ENCODE measurements around the gene PARP3.

PARP3 gene

DNA sequence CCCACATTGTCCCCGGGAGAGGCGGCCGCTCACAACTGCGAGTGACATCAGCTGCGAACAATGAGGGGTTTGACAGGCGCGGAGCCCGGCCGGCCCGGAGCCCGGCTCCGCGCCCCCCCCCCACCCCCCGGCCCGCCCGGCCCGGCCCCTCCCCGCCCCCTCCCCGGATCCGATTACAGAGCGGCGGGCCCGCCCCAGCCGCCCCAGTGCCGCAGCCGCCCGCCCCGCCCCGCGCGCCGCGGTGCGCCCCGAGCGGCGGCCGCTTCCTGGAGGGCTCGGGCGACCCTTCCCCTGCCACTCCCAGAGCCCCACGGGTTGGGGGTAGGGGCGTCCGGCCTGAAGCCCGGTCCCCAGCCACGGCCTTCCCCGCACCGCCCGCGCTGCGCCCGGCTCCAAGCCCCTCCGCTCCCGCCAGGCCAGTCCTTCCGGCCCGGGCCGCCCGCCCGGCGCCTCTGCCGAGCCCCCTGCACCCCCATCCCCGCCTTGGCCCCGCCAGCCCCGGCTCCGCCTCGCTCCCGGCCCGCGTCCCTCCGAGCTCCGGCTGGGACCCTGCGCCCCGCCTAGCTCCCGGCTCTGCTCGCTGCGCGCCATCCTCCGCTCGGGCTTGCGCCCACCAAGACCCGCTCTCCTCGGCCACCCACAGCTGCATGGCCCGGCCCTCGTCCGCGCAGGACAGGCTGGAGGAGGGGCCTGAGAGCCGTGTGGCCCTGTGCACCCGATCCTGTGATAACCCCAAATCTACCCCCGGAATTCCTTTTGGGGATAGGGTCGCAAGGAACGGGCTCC lies 25.4 kb downstream of the PARP3 start, which contains the start of gene PCBP4:
Gene PCBP4, minus strand, starts transcription at position 71 of the 786 bp plus-strand sequence. CDS start 6,214 bp downstream, outside the sequence.
- DNase-seq, result no peak

DNA sequence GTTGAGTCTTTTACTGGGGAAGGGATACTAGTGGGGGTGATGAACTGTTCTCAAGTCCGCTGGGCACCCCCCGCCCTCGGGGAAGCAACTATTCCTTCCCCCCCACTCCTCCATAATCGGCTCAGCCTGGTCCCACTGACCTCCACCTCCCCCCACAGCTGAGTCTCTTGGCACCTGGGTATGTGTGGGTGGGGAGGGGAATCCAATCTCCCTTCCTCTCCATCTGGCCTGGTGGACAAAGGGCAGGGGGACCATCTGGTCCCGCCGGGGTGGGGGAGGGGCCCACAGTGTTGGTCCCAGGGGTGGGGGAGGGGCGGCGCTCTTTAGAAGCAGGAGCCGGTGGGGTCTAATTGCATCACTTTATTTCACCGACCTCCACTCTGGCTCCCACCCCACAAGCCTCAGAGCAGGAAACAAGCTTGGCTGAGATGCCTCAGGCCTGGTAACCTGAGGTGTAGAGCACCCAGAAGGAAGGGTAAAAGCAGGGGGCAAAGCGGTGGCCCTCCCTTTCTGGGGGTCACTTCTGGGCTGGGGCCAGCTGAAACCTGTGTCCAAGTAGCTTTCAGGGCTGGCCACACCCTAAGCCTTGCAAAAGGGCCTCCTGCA lies 26.1 kb downstream of the PARP3 start:
- no peak for DNase-seq

DNA sequence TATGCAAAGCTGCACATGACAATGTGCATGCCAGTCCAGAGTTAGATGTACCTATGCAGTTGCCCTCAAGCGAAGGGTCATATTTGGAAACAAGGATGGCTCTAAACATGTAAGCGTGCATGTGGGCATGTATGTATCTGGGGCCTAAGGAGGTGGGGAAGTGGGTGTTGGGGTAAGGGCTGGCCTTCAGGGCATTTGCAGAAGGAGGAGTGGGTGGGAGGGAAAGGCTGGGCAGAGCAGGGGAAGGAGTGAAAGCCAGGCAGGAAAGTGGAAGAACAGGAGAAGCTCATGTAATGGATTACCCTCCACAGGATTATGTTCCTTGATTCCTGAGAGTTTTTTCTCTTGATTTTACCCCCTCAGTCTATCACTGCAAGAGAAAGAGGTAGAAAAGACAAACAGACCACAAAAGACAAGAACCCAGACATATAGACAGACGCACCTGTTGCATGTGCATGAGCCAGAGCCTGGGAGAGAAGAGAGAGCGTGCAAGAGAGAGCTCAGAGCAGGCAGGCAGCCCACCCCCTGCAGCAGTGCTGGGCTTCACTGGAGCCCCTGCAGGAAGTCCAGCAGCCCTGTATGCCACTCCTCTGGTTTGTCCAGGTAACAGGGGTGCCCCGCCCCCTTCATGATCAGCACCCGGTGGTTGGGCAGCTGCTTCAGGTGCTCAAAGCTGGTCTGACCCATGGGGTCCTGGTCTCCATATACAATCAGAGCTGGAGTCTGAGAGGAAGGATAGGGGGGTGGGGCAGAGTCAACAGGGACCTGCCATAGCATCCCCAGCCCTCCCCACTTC lies 26.9 kb downstream of the PARP3 start:
- DNase-seq, result no peak

DNA sequence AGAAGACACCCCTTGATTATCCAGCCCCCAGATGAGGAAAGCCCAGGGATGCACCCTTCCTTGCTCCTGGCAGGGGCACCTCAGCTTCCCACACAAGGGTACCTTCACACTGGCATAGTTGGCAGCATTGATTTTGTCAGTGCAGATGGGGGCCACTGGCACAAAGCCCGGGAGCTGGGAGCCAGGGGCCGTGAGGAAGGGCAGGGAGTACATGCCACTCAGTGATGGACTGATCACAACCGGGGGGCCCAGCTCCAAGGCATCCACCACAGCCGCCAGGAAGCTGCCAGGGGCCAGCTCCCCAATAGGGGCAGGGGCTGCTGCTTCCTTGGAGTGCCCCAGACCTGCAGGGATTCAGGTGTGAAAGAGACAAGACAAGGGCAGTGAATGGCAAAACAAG lies 27.7 kb downstream of the PARP3 start:
- no peak for DNase-seq

DNA sequence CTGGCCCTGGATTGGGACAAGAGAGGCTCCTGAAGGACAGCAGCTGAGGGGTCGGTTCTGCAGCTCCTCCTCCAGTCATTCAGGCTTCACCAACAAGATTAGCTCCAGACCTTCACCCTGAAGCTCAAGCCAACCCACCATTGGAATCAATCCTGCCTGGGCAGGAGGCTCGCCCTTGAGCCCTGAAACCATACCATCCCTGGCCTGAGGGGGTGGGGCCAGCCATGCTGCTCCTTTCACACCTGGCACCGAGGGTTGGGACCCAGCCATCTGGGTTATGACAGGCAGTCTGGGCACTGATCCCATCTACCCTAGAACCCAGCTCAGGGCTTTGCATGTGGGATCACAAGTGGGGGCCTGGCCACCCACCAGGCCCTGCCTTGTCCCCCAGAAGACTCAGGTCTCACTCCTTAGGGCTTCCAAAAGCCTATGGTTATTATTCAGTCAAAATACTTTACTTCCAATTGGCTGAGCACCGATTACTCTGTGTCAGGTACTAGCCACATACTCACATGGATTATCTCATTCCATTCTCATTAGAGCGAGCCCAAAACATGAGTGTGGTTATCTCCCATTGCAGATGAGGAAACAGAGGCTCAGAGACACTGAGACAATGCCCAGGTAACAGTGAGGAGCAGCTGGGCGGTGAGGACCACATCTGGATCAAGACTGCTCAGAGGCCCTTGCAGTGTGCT lies 28.6 kb downstream of the PARP3 start:
- DNase-seq, result no peak

DNA sequence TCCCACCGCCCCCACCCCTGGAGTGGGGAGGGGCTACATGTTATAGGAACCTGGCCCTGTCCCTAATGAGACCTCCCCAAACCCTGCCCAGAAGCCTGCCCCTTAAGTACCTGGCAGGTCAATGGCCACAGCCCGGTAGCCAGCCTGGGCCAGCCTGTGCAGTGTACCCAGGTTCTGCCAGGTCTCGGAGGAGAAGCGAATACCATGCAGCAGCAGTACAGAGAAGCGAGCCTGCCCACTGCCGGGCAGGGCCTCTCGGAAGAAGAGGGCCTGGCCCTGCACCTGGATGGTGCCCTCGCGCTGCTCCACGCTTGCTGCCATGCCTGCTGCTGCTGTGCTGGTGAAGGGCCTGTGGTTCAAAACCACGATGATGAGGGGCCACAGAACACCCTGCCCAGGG lies 29.2 kb downstream of the PARP3 start:
- DNase-seq, result no peak

DNA sequence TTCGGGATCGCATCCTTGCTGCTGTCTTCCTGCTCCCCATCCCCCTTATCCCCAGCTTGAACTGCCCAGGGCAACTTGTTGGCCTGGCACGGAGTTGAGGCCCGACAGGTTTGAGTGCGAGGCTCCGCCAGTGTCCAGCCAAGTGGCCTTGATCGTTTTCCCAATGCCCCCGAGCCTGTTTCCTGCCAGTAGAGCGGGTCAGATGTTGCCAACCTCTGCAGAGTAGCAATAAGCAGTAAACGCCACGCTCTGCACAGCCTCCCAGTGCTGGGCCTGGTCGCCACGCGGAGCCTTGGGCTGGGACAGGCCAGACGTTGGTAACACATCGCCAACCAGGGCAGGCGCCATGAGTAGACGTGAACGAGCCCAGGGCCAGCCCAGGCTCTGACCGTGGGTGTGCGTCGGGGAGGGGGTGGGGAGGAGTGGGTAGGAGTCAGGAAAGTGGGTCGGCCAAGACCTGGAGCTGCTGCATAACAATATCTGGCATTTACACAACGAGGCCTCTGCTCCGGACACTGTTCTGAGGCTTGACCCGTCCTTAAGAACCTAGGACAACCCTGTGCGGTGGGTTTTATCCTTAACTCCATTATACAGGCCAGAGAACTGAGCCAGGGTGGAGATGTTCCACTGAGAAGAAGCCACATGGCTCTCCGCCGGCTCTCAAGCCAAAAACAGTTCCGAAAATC lies 32.3 kb downstream of the PARP3 start:
- DNase-seq, result peak; percentile 32

DNA sequence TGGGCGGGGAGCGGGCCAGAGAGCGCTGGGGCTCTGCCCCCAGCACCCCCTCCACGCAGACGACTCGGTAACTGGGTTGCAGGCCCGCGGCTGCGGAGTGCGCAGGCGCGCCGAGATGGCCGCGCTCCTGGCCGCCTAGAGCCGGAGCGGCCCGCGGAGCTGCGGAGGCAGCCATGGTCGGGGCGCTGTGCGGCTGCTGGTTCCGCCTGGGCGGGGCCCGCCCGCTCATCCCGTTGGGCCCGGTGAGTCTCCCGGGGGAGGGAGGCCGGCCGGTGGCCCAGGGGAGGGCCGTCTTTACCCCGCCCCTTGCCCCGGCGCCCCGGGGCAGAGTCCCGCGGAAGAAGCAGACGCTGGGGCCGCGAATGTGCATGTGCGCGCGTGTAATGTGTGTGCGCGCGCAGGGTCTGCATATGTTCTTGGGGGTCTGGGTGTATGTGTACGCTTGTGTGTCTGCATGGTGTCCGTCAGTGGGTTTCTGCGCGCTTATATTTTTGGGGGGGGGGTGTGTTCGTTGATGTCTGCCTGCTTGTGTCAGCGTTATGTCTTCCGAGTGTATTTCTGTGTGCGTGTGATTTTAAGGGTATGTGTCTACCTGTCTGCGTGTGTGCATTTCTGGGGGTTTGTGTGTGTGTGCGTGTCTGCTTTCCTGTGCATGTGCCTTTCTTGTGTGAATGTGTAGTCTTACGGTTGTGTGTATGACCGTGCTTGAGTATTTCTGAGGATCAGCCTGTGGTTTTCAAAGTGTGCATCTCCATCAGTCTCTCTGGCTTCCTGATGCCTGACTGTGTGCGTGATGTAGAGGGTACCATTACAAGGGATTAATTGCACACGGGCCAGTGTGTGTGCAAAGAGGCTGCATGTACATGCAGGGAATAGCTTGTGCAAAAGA lies 33.0 kb downstream of the PARP3 start, which contains the start of gene ABHD14A:
Gene ABHD14A, plus strand, starts transcription at position 102 of the 889 bp plus-strand sequence. Its CDS starts 72 bp downstream, at position 174.
- DNase-seq, result peak; percentile 69

DNA sequence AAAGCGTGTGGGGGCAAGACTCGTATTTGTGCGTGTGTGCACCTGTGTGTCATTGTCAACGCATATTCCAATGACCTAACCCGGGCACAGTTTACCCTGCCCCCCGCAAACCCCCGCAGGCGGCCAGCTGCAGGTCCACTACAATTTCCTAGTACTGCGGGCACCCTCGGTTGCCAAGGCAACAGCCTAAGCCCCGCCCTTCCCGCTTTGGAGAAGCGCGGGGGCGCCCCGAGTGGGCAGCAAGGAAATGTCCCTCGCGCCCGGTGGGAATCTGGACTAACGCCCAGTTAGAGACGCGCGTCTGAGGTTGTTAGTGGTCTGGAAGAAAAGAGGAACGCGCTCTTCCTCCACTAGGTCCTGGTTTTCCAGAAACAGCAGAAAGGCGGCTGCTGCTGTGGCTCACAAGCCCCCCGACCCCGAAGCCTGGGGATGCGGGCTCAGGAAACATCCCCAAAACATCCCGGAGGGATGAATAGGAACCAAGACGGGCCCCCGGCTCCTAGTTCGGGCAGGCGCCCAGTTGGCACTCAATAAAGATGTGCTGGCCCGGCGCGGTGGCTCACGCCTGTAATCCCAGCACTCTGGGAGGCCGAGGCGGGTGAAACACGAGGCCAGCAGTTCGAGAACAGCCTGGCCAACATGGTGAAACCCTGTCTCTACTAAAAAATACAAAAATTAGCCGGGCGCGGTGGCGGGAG lies 33.8 kb downstream of the PARP3 start:
- no peak for DNase-seq

DNA sequence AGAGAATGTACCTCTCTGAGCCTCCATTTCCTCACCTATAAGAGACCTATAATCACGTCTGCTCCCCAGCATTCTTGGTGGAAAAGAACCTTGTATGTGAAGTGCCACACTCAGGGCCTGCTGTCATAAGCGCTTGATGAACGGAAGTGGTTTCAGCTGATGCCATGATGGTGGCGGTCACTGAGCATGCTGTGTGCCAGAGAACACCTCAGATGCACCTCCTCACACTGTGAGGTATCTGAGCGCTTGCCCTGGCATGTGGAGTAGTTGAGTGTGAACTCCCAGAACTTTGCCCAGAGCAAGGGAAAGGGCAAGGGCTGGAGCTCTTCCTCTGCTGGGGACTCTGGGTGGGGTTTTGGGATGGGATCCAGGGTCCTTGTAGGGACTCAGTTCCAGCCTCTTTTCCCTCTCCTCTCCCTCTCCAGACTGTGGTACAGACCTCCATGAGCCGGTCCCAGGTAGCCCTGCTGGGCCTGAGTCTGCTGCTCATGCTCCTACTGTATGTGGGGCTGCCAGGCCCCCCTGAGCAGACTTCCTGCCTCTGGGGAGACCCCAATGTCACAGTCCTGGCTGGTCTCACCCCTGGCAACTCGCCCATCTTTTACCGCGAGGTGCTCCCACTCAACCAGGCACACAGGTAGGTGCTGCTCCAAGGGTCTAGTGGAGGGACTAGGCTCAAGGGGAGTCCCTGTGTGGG lies 35.4 kb downstream of the PARP3 start:
- DNase-seq, result no peak

DNA sequence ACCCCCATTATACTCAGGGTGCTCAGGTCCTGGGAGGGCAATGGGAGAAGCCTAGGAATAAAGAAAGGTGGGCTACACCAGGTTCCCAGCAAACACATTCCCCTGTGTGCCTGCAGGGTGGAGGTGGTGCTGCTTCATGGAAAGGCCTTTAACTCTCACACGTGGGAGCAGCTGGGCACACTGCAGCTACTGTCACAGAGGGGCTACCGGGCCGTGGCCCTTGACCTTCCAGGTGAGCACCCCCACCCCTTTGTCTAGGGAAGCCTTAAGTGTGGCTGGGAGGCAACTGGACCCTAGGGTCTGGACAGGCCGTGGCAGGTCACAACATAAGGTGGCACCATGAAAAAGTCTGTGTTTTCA lies 36.0 kb downstream of the PARP3 start:
- DNase-seq, result no peak

DNA sequence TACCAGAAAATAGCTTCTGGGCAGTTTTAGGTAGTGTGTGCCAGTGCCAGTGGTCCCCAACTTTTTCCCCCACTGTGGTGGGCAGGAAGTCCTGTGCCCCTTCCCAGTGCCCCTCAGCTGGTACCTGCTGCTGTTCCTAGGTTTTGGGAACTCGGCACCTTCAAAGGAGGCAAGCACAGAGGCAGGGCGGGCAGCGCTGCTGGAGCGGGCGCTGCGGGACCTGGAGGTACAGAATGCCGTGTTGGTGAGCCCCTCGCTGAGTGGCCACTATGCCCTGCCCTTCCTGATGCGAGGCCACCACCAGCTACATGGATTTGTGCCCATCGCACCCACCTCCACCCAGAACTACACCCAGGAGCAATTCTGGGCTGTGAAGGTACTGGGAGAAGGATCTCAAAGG lies 38.1 kb downstream of the PARP3 start:
- no peak for DNase-seq

DNA sequence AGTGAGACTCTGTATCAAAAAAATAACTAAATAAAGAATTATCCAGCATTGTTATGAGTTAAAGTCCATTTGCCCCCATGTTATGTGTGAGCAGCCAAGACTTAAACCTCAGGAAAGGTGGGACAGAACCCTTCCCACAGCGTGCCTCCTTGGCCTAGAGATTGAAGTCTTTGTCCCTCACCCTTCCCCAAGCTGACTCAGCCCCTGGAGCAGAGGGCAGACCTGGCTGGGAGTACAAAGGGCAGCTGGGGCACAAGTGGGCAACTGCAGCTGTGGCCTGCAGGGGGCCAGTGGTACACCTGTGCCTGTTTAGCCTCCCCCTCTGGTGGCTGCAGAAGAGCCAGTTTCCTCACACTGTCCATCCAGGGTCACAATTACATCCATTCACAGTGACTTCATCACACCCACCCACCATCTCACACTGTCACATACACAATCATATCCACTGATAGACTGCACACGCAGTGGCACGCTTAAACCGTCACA lies 40.2 kb downstream of the PARP3 start:
- DNase-seq, result peak; percentile 46

DNA sequence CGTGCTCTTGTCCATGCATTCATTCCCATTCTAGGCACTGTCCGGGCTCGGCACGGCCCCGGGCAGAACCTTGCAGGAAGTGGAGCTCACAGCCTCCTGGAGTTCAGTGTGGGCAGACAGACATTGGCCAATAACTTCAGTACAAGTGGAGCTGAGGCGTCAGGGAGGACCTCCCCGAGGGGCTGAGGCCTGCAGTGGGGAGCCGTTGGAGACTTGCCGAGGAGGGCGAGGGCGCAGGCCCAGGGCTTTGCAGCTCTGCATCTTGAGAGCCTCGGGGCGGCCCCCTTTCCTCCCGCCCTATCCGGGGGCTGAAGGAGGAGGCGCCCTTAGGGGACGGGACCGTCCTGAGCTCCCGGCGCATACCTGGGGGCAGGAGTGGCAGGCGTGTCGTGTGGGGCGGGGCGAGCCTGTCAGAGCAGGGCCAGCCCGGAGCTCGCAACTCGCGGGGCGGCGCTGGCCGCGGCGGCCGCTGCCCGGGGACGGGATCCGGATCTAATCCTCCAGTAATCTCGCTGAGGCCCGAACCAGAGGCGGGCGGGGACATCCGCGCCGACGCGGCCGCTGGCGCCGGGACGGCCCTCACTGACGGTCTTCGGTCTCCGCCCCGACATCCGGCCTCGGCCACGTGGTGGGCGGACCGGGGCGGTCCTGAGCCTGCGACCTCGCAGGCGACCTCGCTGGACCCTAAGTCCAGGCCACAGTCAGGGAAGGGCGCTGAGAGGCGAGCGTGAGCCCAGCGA lies 40.8 kb downstream of the PARP3 start, which contains the start of gene ACY1:
Gene ACY1, plus strand, starts transcription at position 698 of the 740 bp plus-strand sequence. CDS start 530 bp downstream, outside the sequence.
- peak; percentile 86 for DNase-seq

DNA sequence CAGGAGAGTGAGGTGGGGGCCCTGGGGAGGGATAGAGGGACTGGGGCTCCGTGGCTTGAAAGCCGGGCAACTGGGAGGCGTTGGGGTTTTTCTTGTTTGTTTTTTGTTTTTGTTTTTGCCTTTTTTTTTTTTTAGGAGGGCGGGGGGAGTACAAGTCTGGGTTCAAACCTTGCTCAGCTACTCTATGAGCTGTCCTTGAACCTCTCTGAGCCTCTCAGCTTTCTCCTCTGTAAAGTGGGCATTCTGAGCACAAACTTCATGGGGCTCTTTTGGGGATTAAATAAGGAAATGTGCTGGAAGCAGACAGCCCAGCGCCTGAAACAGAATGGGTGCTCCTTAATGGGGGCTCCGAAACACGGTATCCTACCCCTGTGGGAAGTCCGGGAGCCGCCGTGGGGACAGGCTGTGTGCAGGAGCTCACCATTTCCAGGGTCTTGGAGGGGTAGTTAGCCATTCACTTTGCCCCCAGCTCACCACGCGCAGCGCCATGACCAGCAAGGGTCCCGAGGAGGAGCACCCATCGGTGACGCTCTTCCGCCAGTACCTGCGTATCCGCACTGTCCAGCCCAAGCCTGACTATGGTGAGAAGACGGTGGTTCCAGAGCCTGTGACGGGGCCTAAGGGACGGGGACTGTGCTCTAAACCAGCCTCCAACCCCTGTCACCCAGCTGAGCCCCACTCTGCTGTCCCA lies 41.6 kb downstream of the PARP3 start:
- no peak for DNase-seq

DNA sequence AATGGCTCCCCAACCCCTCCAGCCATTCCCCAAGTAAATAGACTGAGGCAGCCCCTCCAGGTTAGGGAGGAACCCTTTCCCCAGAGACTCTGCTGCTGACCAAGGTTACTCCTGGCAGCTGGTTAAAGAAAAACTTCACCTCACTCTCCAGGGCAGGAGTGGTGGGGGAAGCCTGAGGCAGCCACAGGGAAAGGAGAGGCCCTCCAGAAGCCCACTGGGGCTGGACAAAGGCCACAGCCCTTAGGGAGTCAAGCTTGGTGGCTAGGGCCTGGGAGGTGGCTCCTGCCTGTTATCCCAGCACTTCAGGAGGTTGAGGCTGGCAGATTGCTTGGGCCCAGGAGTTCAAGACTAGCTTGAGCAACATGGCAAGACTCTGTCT lies 42.1 kb downstream of the PARP3 start:
- no peak for DNase-seq

DNA sequence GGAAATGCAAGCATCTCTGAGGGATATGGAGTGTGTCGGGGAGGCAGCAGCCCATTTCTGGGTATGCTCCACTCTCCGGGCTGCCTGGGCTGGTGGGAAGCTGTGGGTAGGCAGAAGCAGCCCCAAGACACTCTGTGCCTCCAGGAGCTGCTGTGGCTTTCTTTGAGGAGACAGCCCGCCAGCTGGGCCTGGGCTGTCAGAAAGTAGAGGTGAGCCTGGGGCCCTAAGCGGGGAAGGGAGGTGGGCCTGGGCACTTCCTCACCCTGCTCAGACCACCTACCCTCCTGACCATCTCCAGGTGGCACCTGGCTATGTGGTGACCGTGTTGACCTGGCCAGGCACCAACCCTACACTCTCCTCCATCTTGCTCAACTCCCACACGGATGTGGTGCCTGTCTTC lies 42.9 kb downstream of the PARP3 start:
- no peak for DNase-seq
